ENCODE results near the gene SLC27A6. TPM values are rescaled to one million over a fixed set of nuclear protein-coding genes. Genes with fewer than 3 reads are reported as not detected.

The SLC27A6 gene
- total RNA-seq, 4 donors from 2014 or later: 19.8 to 33.7 (median 26.5) TPM

DNA sequence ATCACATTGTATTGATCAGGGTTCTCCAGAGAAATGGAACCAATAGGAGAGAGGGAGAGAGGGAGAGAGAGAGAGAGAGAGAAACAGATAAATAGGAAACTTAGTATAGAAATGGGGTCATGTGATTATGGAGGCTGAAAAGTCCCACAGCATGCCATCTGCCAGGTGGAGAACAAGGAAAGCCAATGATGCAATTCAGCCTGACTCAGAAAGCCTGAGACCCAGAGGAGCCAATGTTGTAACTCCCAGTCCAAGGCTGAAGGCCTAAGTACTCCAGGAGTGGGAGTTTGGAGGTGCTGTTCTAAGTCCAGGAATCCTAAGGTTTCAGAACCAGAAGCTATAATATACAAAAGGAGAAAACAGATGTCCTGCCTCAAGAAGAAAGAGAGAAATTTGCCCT is 80.9 kb downstream of the SLC27A6 start:
- TF ChIP-seq, protein P1, sequence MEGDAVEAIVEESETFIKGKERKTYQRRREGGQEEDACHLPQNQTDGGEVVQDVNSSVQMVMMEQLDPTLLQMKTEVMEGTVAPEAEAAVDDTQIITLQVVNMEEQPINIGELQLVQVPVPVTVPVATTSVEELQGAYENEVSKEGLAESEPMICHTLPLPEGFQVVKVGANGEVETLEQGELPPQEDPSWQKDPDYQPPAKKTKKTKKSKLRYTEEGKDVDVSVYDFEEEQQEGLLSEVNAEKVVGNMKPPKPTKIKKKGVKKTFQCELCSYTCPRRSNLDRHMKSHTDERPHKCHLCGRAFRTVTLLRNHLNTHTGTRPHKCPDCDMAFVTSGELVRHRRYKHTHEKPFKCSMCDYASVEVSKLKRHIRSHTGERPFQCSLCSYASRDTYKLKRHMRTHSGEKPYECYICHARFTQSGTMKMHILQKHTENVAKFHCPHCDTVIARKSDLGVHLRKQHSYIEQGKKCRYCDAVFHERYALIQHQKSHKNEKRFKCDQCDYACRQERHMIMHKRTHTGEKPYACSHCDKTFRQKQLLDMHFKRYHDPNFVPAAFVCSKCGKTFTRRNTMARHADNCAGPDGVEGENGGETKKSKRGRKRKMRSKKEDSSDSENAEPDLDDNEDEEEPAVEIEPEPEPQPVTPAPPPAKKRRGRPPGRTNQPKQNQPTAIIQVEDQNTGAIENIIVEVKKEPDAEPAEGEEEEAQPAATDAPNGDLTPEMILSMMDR (IDR thresholded peaks at IDR 0.05): no peak
- TF ChIP-seq POLR2A (IDR thresholded peaks at IDR 0.05) (no peak), EP300 (IDR thresholded peaks at IDR 0.05) (no peak)
- no peaks in the 10 kb centered on the region for H3K4me1 ChIP-seq
- no peaks in the 10 kb centered on the region for H3K27me3 ChIP-seq
- H3K9me3 ChIP-seq: peaks cover 0 to 20% (median 7%) of the 10 kb centered on the region in 4 donors
- no peaks in the 10 kb centered on the region for H3K36me3 ChIP-seq
- no peak overlapping the region for H3K4me3 ChIP-seq
- DNase-seq (ENCODE audit: low spot score in 2 of 2): no peak
- no peak overlapping the region for H3K27ac ChIP-seq

DNA sequence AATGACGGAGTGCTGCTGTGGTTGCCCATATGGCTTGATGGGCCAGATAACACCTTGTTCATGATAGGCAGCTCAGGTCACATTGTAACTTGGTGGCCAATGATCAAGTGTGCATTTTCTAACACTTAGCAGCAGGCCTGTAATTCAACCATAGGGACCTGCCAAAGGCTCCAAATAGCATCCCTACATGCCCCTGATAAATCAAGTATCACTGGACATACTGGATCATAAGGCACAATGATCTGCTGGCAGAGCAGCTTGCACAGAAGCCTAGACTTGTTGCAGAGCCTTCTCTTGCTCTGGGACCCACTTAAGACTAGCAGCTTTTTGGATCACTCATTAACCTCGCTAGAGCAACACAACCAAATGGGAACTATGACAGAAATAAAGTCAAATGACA is 83.2 kb downstream of the SLC27A6 start:
- Histone ChIP-seq H3K9me3 (peaks cover 0 to 18% (median 7%) of the 10 kb centered on the region in 4 donors), H3K4me1 (no peaks in the 10 kb centered on the region), H3K36me3 (no peaks in the 10 kb centered on the region), H3K4me3 (no peak overlapping the region), H3K27ac (no peak overlapping the region), H3K27me3 (no peaks in the 10 kb centered on the region)
- 48 to 62% methylated on average over 2 of the region's 2 CpGs for WGBS, 2 donors
- TF ChIP-seq, protein P1 (IDR thresholded peaks at IDR 0.05): no peak
- no peak for TF ChIP-seq EP300 (IDR thresholded peaks at IDR 0.05)
- no peak for TF ChIP-seq POLR2A (IDR thresholded peaks at IDR 0.05)
- no peak for DNase-seq (ENCODE audit: low spot score in 2 of 2)

DNA sequence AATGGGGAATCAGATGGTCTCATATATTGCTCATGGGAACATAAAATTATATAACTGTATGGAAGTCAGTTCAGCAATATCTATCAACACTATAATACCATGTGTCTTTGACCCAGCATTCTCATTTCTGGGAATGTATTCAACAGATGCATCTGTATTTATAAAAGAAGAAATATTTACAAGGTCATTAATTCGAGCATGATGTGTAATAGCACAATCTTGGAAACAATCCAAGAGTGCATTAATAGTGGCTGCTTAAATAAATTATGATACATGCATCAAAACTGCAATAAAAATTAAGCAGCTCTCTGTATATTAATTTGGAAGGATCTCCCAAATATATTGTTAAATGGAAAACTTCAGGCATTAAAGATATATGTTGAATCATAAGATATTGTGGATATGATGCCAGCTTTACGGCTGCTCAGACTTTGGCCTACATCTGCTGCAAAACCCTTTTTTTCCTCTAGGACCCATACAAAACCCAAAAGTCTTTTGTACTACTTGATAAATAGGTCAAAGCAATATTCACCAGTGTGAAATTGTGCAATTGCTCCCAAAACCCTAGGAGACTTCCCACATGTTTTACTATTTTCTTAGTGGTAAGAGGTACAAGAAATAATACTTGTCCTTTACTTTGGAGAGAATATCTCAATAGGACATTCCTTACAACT is 84.0 kb downstream of the SLC27A6 start:
- no peaks in the 10 kb centered on the region for H3K4me1 ChIP-seq
- peaks cover 0 to 11% (median 5%) of the 10 kb centered on the region in 4 donors for H3K9me3 ChIP-seq
- DNase-seq (ENCODE audit: low spot score in 2 of 2): no peak
- H3K27me3 ChIP-seq: no peaks in the 10 kb centered on the region
- H3K36me3 ChIP-seq: no peaks in the 10 kb centered on the region
- no peak for TF ChIP-seq POLR2A (IDR thresholded peaks at IDR 0.05)
- TF ChIP-seq EP300 (IDR thresholded peaks at IDR 0.05): no peak
- TF ChIP-seq, protein P1 (IDR thresholded peaks at IDR 0.05): no peak
- no peak overlapping the region for H3K27ac ChIP-seq
- H3K4me3 ChIP-seq: no peak overlapping the region
- WGBS, 2 donors: 44 to 50% methylated on average over 2 of the region's 2 CpGs

DNA sequence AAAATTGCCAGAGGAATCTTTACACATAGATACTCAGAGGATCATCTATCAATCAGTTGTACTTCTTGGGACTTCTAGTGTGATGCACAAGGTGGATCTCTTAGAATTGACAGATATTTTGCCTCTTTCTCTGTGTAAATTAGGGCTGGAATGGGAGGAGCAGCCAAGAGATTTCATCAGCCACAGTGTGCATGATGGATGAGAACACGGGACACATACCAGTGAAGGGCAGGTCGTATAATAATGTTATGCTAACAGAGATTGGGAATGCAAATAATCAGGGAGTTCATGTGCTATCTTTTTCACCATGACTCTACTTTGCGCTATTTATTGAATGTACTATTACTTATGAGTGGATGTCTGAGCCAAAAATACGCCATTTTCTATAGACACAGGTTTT is 86.0 kb downstream of the SLC27A6 start:
- no peaks in the 10 kb centered on the region for H3K27me3 ChIP-seq
- no peaks in the 10 kb centered on the region for H3K9me3 ChIP-seq
- DNase-seq (ENCODE audit: low spot score in 2 of 2): no peak
- TF ChIP-seq, protein P1 (IDR thresholded peaks at IDR 0.05): no peak
- TF ChIP-seq POLR2A (IDR thresholded peaks at IDR 0.05): no peak
- TF ChIP-seq EP300 (IDR thresholded peaks at IDR 0.05): no peak
- H3K36me3 ChIP-seq: no peaks in the 10 kb centered on the region
- H3K4me3 ChIP-seq: no peak overlapping the region
- no peaks in the 10 kb centered on the region for H3K4me1 ChIP-seq
- no peak overlapping the region for H3K27ac ChIP-seq
- 45 to 71% methylated on average over 4 of the region's 4 CpGs for WGBS, 2 donors

DNA sequence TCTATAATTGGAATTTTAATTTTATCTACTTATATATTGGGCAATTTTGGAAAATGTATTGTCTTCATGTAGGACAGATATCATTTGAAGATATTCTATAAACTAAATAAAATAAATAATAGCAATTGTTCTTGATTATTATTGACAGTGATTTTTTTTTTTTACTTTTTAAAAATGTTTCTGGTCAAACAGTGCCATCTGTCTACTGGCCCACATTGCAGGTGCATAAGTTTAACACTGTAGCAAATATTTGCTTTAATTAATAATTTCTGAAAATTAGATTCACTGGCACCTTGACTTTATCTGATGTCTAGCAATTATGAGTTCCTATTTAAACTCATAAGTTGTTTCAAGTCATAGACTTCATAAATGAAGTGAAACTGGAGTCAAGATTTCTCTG is 88.2 kb downstream of the SLC27A6 start:
- TF ChIP-seq EP300 (IDR thresholded peaks at IDR 0.05): no peak
- TF ChIP-seq, protein P1 (IDR thresholded peaks at IDR 0.05): no peak
- H3K27me3 ChIP-seq: no peaks in the 10 kb centered on the region
- H3K36me3 ChIP-seq: no peaks in the 10 kb centered on the region
- H3K4me1 ChIP-seq: no peaks in the 10 kb centered on the region
- H3K9me3 ChIP-seq: peaks cover 0 to 3% (median 0%) of the 10 kb centered on the region in 4 donors
- DNase-seq (ENCODE audit: low spot score in 2 of 2): no peak
- H3K4me3 ChIP-seq: no peak overlapping the region
- no peak overlapping the region for H3K27ac ChIP-seq

Data from tibial nerve (tissue), 4 donors.